ENCODE measurements around the gene PITPNM3.
A peak's percentile ranks its signal among the peaks of the same experiment; 100 is the strongest.

Gene PITPNM3

DNA sequence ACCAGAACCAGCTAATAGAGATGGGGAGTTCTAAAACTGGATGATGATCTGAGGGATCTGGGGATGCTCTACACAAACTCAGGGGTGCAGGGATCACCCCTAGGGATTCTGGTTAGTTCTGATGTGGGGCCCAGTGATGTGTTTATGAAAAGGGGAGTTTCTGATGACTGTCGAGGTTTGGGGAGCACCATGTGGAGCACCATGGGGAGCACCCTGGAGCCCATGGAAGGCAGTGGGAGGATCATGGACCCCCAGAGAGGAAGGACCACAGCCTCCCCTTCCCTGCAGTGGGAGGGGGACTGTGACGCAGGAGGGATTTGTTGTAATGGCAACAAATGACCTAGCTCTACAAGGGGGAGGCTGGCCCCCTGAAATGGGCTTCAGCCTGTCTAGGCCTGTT, 93.7 kb downstream of the PITPNM3 start:
- DNase-seq (ENCODE audit: low read depth), result no peak

DNA sequence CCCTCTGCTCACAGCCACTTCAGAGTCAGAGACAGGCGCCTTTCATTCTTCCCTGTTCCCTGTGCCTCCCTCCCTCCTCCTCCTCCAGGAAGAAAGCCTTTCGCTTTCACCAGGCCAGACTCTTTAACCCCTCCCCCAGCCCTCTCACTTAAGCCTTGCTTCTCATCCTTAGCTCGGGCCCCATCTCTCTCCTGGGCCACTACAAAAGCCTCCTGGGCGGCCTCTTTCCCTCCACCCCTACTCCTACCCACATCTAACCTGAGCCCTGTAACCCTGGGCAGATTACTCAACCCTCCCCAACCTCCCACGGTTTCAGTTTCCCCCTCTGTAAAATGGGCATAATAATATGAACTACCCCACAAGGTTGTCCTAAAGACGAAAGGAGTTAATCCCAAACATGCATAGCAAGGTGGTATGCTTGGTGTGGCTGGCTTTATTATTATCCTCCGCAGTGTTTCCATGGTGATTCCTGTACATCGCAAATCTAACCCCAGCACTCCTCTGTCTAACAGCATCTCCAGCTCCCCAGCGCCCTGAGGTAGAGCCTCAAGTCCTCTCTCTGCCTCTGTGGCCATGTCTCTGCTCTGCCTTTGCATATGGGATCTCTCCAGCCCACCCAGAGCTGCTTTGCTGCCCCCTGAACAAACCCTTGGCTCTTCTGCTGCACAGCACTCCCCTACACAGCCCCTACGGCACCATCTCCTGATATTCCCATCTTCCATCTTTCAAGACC, 94.4 kb downstream of the PITPNM3 start:
- peak; percentile 7 for DNase-seq (ENCODE audit: low read depth)

DNA sequence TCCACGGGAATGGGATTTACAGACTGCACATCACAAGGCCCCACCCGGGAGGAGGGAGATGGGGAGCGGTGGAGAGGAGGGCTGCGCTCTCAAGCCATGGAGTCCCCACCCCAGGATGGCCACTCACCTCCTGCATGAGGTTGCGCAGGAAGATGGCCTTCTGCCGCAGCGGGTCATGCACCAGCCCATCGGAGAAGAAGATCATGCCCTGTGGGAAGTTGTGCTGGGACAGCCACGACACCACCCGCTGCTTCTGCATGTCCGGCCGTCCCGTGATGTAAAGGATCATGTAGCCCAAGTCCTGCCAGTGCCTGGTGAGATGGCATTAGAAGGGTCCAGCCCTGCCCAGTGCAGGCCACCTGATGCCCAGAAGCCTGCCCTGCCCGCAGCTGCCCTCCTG, 95.1 kb downstream of the PITPNM3 start:
- no peak for DNase-seq (ENCODE audit: low read depth)

DNA sequence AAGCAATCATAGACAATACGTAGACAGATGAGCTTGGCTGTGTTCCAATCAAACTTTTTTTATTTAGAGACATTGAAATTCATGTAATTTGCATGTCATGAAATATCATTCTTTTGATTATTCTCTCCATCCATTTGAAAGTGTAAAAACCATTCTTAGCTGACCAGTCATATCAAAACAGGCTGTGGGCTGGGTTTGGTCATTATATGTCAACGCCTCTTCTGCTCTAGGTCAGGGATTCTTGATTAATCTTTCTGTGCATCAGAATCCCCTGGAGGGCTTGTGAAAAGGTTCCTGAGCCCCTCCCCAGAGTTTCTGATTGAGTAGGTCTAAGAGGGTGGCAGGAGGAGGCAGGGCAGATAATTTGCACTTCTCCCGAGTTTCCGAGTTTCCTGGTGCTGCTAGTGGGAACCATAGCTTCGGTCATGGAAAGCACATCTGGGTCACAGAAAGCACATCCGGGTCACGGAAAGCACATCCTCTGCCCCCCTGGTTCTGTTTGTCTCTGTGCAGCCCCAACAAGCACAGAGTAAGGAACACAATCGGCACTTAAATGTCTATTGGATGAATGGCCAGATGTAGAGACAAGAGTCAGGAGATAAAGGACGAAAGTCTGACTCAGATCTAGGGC, 95.7 kb downstream of the PITPNM3 start:
- no peak for DNase-seq (ENCODE audit: low read depth)

DNA sequence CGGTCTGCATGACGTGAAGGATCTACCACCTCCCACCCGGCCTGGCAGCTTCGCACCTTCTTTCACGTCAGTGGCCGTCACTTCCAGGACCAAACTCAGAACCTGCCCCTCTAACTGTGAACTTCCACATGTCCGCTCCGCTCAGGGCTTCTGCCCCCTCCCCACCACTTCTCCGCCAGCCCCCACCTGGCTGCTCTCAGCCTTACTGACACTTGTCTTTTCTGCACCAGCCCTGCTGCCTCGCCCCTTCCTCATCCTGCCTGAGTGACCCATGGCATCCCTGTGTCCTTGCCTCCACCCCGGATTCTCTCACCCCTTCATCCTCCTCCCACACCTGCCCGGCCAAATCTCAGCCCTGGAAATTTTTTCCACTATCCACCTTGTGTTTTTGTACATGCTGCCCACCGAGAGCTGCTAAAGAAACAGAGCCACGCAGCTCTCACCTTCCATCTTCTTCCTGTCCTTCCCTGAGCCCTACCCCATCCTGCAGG, 97.8 kb downstream of the PITPNM3 start:
- no peak for DNase-seq (ENCODE audit: low read depth)

DNA sequence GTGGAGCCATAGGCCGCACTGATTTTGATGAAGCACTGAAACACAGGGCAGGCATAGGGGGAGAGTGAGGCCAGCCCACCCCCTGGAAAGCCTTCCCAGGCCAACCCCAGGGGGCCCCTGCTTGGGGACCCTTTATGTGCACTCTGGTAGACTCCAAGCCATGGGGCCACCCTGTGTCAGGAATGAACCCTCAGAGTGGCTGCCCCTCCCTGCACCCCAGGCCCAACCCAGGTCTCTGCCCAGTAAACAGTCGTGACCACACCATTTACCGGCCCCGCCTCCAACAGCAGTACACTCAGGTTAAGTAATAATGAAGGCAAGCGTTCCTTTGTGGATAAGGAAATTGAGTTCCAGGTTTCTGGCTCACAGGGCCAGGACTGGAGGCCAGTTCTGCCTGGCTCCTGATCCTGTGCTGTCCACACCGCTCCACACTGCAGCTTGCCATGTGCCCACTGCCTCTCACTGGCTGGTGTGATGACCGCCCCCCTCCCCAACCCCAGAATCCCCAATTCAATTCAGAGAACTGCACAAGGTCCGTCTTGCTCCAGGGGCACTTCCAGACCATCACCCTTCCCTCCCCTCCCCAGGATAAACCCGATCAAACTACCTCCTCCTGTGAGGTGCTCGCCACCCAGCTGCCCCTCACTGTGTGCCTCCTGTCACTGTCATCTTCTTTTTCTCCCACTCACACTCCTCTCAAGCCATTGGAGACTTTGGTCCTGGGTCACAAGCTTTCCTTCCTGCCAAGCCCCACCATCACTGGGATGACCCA, 98.5 kb downstream of the PITPNM3 start:
- no peak for DNase-seq (ENCODE audit: low read depth)

DNA sequence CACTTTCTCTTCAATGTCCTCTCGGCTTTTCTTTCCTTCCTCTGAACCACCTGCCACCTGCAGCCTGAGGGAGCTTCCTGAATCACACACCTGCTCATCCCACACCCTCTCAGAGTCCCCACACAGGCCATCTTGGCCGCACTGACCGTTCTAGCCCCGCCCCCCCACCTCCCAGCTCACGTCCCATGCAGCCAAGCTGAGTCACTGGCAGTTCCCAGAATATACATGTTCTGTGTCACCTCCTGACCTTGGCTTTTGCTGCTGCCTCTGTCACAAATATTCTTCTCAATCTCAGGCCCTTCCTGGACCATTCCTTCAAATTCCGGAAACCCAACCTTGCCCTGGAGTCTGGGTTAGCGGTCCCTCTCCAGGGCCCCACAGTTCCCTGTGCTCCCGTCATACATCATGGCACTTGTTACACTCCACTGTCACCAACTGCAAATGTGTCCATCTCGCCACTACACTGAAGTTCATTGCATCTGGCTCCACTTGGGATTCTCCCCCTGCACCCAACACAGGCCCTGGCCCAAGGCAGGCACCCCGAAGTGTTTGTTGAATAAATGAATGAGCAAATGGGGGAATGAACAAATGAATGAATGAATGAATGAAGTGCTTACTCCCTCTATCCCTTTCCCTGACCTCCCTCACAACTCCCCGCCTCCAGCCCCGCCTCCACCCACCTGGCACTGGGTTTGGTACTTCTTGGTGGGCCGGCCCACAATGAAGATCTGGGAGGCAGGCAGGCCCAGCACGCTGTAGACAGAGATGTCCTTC, 99.3 kb downstream of the PITPNM3 start:
- DNase-seq (ENCODE audit: low read depth), result no peak

DNA sequence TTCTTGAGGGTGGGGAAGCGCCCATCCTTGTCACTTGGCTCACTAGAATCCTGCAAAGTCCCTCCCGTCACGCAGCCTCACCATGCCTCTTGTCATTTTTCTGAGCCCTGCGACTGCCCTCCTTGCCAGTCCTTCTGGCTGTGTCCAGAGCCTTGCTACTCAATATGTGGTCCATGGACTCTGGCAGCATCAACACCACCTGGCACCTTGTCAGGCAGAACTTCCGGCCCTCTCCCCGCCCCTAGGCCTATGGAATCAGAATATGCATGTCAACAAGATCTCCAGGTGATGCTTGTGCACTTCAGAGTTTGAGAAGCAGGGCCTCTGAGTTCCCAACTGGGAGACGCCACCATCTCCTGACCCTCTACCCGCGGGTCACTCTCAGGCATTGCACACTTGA, 100.0 kb downstream of the PITPNM3 start:
- DNase-seq (ENCODE audit: low read depth), result no peak

DNA sequence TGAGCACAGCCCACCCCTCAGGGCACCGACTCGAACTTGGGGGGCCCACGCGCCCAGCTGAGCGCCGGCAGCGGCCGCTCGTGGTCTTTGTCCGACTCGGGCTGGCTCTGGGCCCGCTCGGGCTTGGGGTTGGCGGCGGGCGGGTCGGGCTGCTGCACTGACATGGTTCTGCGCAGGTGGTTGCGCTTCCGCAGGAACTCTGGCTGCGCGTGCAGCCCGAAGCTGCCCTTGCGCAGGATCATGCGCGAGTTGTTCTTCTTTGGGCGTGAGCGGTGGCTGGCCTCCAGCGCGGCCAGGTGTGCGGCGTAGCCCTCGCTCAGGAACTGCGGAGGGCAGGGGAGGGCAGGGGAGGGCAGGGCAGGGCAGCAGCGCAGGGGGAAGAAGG, 101.0 kb downstream of the PITPNM3 start:
- peak; percentile 29 for DNase-seq (ENCODE audit: low read depth)

DNA sequence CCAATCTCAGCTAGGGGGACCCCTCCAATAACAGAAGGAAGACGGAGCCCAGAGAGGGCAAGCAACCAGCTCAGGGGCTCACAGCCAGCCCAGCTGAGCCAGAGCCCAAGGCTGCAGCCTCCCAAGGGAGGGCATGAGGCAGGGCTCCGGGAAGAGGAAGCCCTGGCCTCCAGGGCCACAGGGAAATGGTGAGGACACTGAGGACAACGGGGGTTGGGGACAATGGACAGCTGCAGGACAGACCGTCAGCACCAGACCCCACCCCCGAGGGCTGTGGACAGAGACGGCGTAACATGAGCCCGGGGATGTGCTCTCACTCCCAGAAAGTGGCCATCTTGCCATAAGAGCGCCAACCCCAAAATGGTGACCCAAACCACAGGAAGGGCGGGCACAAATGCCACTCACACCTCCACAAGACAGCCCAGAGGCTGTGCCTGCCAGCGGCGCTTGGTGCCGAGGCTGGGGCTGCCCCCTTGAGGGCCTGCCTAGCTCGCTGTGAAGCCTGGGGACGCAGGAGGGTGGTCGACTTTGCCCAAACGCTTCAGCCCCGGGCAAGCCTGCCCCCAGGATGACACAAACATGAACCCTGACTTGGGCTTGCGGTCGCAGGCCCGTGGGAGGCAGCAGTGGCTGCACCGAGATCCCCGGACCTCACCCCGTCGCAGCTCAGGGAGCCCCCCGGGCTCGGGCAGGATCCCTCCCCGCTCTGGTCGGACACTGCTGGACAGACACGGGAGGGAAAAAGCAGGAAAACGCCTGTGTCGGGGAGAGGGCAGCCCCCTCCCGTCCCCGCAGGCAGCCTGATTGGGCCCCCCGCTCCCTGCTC, 101.6 kb downstream of the PITPNM3 start:
- DNase-seq (ENCODE audit: low read depth), result no peak

DNA sequence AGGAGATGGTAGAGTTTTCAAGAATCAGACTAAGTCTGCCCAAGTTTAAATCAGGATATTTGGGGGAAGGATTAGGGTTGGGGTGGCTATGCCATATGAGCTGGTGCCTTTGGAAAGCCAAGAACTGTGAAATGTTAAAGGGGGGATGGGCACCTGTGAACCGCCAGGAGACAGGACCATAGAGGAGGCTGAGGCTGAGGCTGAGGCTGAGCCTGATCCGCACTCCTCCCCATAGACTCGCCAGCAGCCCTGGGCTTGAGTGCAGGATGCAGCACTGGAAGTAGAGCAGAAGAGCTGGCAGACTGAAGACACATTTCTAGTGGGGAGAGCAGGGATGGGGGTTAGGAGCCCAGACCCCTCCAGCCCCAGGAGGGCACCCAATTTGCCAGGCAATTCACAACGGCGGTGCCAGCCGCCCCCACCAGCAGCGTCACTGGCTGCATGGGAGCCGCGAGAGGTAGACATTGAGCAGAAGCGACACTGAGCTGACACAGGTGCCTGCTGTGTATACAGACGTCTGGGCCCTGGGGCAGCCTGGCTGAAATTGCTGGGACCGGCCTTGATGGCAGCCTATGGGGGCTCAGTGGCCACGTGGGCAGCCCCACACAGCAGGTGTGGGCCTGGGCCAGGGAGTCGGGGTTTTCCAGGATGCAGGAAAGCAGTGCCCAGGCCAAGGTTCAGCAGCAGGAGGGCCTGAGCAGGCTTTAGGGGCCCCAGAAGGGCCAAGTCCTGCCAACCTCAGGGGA, 102.9 kb downstream of the PITPNM3 start:
- no peak for DNase-seq (ENCODE audit: low read depth)

DNA sequence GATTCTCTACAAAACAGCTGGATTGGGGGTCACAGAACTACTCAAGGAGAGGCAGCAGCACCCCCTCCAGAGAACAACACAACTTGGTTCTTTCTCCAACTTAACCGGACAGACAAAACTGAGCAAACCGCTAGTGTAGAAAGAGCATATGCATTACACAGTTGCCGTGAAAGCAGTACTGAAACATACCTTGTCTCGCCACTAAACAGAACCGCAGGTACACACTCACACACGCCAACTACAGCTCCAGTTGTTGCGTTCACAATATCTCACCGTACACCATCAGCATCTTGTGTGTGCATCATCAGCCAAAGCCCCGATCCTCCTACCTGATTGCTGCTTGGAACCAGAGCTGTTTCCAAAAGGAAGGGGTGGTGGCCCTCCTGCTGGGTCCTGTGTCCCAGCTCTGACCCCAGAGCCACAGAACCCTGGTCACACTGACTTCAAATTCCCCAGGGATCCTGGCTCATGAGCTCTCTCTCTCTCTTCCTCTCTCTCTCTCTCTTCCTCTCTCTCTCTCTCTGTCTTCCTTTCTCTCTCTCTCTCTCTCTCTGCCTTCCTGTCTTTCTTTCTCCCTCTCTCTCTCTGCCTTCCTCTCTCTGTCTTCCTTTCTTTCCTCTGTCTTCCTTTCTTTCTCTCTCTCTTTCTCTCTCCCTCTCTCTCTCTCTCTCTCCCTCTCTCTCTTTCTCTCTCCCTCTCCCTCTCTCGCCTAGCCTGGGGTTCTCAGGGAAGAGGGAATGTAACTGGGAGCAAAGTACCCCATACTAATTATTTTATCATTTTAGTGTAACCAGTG, 103.7 kb downstream of the PITPNM3 start:
- no peak for DNase-seq (ENCODE audit: low read depth)

DNA sequence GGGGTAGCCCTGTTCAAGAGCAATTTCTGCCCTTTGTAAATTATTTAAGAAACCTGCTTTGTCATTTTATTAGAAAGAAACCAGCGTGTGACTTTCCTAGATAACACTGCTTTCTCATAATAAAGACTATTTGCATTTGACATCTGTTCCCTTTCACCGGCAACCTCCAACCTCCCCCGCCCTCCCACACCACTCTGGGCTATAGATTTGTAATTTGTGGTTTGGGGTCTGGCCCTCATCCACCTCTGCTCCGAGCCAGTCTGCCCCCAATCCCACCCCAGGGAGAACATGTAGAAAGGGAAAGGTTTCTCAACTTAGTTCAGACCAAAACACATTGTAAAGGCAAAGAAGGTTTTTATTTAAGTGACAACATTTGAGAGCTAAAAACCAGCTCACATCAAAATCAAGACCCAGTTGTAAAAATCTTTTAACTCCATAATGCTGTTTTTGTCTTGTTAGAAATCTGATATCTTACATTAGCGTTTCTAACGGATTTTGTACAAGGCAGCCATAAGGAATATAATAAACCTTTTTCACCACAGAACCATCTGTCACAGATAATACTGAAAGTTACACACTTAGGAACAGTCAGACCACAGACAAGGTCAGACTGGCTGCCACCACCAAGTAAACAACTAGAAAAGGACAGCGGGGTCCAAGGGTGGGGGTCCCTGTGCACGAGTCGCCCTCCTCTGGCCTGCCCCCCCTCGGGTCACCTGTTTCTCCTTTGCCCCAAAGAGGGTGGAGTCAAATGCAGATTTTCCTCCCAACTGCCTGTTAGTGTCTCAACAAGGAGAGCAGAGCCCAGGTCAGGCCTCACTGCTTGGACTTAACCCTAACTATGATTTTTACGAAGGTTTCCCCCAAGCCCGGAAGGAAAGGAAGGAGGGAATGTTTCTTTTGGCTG, 105.2 kb downstream of the PITPNM3 start:
- no peak for DNase-seq (ENCODE audit: low read depth)

DNA sequence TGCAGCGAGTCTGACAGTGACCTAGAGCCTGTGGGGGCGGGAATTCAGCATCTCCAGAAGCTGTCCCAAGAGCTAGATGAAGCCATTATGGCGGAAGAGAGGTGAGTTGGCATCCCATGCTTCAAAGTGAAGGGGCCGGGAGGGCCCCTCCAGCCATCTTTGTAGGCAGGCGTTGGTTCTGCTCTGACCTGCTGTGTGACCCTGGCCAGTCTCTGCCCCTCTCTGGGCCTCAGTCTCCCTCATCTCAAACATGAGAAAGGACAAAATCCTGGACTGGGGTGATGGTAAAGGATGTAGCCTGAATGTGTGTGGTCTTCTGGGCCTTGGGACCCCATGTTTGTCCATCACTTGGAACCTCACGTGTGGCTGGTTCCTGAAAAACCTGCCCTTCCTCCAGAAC, 107.0 kb downstream of the PITPNM3 start:
- no peak for DNase-seq (ENCODE audit: low read depth)

DNA sequence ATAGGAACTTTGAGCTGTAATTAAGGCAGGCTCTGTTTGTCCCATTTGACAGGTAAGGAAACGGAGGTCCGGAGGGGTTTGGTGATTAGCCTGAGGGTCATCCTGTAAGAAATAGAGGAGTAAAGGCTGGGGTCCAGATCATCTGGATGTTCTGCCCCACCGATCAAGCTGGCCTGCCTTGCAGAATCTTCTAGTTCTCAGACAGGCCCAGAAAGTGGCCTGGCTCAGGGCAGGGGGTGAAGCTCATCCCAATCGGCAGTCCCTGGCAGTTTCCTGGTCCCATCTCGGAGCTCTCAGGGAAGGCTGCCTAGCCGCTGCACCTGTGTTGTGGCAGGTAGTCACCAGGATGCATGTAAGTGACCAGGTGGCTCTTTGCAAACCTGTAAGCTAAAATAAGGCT, 107.9 kb downstream of the PITPNM3 start:
- no peak for DNase-seq (ENCODE audit: low read depth)

DNA sequence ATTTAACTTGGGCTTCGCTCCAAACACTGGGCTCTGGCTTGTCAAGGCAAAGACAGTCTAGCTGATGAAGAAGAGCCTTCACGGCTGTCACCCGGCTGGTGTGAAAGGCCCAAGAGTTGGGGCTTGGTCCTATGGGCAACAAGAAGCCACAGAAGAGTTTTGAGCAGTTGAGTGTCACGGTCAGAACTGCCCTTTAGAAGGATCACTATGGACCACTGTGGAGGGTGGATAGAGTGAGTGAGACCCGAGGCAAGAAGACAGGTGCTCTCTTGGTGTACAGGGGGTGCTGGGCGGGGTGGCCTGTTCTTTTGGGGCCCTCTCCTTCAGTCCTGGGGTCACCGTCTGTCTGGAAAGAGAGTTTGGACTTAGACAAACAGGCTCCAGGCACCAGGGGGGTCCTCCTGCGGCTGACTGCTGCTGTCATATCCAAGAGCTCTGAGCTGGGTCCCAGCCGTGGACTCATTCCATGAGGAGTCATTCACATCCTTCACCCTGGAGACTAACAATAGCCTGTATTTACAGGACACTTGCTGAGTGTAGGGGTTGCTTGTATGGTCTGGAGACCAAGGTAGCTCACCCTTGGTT, 109.7 kb downstream of the PITPNM3 start:
- DNase-seq (ENCODE audit: low read depth), result no peak

DNA sequence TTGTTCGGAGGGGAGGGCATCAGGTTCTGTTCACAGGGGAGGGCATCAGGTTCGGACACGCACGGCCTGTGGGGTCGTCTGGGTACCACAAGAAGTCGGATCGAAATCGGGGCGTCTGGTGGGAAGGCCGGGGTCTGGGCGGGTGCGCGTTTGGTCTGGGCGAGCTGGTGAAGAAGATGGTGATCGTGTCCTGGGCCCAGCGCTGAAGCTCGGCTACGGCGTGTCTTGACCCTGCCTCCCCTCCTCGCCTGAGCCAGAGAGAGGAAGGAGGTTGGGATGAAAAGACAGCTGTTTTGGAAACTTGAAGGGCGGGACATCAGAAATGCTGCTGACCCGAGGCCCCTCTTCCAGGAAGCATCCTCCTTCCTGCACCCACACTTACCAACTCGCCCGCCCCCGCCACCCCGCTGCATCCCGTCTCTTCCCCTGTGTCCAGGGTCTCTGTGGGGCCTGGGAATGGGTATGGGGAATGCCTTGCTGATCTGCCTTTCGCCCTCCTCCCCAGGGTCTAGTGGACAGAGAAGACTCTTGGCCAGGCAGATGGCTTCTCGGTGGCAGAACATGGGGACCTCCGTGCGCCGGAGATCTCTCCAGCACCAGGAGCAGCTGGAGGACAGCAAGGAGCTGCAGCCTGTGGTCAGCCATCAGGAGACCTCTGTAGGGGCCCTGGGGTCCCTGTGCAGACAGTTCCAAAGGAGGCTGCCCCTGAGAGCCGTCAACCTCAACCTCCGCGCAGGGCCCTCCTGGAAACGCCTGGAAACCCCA, 111.6 kb downstream of the PITPNM3 start:
- no peak for DNase-seq (ENCODE audit: low read depth)

Measured in activated T-cell treated with anti-CD3 and anti-CD28 coated beads for 48 hours (primary cell).